DLD1 (cell line): ENCODE results near the gene SPON1.
"Not testable (repeated sequence)": the region's sequence is repeated elsewhere in the genome, so short reads cannot be mapped to it uniquely, and the experiment has no call there.

ENCODE experiments used
- in situ Hi-C: cut with HindIII; loops from 2 replicates; pipeline ENCODE4 v1.10.0; 2017; ENCODE audit warnings: low sequenced_read_pairs

Gene SPON1

DNA sequence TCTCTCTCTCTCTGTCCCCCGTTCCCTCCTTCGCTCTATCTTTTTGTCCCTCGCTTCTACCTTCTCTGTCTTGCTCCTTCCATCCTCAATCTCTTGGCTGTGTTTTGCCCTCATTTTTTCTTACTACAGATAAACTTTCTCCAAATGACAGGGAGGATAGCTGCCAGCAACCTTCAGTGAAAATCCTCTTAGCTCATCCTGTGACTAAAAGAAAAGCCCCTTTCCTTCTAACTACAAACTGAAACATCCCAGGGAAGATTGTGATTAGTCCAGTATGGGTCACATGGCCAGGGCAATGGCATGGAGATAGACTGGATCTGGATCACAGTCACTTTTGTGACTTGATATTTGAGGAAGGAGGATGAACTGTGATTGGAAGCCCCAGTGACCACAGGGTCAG, 10.4 kb downstream of the SPON1 start:
- in situ Hi-C loops, result no loop called here

DNA sequence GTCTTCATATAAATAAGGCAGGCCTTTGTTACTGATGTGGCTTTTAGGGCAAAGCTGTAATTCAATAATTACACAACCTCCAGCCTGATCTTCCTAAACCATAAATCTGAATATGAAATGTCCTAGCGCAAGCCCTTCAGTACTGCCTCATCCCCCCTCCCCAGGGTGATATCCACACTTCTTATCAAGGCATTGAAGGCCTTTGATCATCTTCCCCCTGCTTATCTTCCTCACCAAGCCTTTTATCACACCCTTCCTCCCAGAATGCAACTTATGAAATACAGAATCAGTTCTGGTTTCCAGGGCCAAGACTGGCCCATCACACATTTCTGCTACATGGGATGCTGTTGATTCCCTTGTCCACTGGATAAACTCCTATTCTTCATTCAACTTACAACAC, 12.1 kb downstream of the SPON1 start:
- in situ Hi-C loops, result no loop called here

DNA sequence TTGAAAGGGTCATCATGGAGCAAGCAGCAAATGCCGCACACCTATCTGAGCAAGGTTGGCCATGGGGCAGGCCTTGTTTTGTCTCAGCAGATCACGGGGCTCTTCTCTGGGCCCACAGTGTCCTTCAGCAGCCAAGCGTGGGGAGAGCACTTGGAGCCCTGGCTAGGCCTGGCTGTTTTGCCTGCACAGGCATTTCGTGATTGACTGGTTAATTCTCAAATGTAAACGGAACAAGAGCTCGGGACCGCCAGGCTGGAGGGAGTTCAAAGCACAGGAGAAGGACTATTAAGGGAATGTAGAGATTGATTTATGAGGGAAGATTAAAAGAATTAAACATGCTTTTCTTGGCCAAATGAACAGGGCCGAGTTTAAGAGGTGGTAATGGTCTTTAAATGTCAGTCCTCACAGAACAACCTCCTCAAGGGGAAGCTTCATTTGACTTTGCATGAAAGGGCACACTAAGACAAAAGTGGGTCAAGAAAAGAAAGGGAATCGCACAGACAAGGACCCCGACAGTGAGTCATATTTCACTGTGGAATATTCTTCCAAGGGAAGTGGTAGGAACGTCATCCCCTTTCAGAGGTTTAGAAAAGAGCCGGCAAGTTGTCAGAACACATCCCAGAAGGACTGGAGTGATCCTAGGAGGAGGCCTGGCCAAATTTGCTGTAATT, 20.7 kb downstream of the SPON1 start:
- in situ Hi-C loops, result no loop called here

DNA sequence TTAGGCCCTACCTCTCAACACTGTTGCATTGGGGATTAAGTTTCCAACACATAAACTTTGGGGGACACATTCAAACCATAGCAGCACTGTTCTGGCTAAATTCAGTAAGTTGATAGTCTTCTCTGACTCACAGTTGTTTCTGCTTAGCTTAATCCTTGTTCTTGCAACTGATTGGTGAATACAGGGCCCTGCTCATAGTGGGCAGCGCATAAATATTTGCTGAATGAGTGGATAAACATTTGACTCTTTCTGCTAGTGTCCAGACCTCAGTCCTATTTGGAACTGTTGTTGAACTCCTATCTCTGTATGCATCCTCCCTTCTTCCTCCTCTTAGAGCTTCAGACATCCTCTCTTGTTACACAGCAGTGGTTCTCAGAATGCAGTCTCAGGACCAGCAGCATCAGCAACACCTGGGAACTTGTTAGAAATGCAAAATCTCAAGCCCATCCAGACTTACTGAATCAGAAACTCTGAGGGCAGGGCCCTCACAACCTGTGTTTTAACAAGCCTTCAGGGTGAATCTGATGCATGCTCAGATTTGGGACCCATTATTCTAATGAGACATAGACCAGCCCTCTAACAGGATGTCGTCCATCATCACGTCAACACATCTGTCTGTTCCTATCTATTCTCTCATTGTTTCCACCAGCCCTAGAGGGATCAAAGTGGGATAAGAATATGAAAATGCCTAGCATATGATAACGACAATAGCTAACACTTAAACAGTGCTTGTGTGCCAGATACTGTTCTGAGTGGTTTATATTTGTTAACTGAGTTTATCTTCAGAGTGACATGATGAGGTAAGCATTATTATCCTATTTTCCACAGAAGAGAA, 22.3 kb downstream of the SPON1 start:
- in situ Hi-C loops, result no loop called here

DNA sequence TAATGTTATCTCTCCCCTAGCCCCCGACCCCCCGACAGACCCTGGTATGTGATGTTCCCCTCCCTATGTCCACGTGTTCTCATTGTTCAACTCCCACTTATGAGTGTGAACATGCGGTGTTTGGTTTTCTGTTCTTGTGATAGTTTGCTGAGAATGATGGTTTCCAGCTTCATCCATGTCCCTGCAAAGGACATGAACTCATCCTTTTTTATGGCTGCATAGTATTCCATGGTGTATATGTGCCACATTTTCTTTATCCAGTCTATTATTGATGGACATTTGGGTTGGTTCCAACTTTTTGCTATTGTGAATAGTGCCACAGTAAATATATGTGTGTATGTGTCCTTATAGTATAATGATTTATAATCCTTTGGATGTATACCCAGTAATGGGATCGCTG, 24.2 kb downstream of the SPON1 start:
- in situ Hi-C loops, result not testable (repeated sequence)

DNA sequence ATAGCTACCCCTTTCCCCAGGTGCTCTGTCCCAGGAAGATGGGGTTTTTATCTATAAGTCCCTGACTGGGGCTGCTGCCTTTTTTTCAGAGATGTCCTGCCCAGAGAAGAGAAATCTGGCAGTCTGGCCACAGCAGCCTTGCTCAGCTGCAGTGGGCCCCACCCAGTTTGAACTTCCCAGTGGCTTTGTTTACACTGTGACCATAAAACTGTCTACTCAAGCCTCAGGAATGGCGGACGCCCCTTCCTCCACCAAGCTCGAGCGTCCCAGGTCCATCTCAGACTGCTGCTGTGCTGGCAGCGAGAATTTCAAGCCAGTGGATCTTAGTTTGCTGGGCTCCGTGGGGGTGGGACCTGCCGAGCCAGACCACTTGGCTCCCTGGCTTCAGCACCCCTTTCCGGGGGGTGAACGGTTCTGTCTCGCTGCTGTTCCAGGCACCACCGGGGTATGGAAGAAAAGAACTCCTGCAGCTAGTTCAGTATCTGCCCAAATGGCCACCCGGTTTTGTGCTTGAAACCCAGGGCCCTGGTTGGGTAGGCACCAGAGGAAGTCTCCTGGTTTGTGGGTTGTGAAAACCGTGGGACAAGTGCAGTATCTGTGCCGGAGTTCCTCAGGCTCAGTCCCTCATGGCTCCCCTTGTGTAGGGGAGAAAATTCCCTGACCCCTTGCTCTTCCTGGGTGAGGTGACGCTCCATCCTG, 29.8 kb downstream of the SPON1 start:
- in situ Hi-C loops, result not testable (repeated sequence)

DNA sequence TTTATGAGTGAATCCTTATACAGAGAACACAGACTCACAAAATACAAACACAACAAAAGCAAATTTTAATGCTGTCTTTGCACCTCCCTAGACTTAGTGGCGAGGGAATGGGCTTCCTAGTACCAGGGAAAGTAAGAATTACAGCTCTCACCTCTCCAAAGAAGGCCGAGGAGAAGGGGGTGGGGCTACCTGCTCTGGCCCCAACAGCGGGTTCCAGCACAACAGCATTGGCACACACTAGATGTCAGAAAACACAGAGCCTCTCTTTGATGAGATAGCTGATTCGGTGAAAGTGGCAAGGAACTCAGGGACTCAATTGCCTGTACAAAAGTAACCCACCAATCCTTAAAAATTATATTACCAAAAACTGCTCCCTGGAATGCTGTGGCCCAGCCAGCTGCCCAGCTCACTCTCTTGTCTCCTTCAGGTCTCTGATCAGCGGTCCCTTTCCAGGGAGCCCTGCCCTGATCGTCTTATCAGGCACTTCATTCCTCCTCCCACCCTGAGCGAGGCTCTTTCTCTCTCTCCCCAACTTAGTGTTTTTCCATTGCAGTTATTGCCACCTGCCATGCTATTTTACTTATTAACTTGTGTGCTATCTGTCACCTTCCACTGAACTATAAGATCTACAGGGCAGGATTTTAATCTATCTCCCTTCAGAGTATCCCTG, 30.7 kb downstream of the SPON1 start:
- in situ Hi-C loops, result no loop called here

DNA sequence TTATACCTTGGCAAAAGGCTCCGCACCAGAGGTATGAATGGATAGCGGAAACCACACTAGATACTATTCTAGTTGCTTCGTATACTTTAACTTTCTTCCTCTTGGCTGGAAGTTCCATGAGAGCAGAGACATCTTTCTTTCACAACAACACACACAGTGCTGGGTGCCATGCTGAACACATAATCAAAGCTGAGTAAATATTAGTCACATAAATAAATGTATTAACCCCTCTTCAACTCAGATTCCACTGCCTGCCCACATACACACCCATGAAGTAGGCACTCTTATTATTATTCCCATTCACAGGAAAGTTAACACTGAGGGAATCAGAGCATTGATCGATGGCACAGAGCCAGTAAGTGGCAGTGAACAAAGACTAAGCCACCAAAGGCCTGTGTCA, 35.4 kb downstream of the SPON1 start:
- in situ Hi-C loops, result no loop called here

DNA sequence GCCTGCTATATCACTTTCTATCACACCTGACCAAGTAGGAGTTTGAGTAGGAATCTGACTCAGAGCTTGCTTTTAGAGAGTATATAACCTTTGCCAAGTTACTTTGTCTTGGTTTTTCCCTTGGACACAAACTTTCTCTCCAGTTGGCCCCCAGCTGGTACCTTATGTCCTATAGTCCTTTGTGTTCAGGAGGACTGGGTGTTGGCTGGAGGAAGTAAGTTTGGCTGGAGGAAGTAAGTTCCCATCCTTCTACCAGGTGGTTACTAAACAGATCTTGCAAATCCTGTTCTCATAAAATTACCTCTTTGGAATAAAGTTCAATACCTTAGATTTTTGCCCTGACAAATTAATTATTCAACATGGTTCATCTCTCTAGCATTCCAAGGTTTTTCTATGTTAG, 37.2 kb downstream of the SPON1 start:
- in situ Hi-C loops, result no loop called here

DNA sequence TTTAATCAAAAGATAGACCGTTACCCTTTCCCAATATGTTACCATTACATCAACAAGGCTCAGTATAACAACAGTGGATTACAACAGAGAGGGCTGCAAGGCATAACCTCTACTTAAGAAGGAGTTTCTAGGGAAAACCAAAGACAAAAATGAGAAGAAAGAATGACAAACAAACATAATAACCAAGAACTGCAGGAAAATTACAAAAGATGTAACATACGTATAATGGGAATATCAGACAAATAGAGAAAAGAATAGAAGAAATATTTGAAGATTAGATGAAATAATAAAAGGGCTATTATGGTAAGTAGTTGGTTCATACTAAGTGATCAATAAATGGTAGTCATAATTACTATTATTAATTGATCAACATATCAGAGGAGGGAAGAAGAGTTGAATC, 39.1 kb downstream of the SPON1 start:
- in situ Hi-C loops, result no loop called here

DNA sequence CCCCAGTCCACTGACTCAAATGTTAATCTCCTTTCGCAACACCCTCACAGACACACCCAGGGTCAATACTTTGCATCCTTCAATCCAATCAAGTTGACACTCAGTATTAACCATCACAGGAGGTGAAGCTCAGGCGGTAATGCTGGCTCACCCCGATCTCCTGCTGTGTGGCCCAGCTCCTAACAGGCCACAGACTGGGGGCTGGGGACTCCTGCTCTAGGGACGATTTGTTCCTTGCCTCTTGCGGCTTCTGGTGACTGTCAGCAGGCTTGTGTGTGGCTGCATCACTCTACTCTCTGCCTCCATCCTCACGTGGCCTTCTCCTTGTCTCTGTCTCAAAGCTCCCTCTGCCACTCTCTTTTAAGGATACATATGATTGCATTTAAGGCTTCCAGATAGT, 45.0 kb downstream of the SPON1 start:
- in situ Hi-C loops, result no loop called here

DNA sequence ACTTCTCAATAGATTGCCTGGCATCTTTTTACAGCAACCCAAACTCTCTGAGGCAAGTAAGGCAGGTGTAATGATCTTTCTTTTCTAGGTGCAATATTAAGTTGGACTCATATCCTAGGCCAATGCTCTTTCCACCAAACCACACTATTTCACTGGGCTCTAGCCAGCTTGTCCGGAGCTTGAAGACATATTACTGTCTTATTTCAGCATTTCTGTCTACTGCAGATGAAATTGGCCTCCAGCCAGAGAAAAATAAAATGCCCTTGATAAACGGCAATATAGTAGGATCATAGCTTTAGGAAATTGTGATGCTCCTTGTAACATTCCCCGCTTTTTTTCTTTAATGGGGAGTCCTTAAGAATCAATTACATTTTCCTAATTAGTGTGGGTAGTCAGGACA, 48.1 kb downstream of the SPON1 start:
- in situ Hi-C loops, result no loop called here

DNA sequence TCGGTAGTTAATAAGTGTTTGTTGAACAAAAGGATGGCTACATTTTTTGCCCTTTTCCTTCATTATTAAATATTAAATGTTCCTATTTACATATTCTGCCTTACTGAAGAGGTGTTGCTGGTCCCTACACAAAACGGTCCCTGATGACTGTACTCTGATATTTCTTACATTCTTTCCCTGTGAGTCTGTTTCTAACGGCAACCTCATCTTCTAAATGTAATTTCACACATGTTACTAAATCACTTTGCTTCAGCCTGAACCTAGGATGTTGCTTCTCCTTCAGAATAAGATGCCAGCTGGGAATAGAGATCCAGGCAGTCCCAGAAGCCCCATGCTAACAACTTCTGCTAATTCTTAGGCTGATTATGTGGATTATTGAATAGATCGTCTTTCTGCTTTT, 50.3 kb downstream of the SPON1 start:
- in situ Hi-C loops, result no loop called here

DNA sequence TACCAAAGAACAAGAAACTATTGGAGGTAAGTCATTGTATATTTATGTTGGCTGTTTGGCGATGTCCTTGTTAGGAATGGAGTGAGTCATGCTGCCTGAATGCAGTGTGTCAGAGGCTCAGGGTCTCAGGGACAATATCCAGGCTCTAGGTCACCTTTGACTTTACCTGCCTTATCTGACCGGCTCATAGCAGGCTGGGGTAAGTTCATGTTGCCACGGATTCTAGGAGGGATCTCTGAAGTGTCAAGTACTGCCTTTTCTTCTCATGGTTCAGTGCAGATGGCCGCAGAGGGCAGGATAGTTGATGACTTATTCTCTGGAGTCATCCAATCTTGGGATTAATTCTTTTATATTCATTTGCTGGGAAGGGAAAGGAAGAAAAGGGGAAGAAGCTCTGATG, 53.2 kb downstream of the SPON1 start:
- in situ Hi-C loops, result no loop called here

DNA sequence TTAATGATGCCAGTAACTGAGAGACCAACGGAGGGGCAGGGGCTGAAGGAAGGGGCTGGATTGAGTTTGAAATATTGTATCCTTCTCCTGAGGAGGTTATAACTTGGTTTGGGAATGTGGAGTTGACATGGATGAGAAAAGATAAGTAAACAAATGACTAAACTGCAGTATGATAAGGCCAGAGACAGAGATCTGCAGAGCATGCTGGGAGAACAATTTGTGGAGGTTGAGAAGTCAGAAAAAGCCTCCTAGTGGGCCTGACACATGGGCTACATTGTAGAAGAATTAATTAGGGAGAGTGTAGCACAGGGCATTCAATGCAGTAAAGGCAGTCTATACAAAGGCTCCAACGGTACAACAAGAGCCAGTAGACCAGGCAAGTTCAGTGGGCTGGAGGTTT, 55.9 kb downstream of the SPON1 start:
- in situ Hi-C loops, result no loop called here

DNA sequence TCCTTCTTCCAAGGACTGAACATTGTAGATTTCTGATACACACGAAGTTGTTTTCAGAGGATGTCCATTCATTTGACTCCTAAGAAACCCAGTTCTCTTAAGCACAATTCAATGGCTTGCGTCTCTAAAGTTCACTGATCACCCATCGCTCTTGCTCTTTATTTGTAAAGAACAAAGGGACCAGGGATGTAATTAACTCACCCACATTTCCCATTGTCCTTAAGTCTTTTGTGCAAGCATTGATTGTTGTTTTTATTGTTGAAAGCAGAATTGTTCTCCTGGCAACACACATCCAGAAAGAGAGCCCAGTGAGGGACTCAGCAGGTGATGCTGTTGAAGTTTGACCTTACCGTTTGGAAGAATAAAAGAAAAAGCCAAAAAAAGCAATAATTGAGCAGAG, 59.2 kb downstream of the SPON1 start:
- in situ Hi-C loops, result no loop called here

DNA sequence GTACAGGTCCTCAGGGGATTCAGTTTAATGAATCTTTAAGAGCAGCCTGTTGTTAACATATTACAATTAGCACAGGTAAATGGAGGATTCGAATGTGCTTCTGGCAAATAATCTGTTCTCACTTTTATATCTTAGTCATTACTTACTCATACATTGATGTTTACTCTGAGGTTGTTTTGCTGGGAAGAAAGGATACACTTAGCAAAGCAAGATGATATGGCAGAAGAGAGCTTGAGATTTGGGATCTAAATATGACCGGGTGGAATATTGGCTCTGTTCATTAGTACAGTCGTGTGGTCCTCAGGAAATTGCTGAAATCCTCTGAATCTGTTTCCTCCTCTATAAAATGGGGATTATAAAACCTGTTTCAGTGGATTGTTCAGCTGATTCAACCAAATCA, 59.7 kb downstream of the SPON1 start:
- in situ Hi-C loops, result no loop called here

DNA sequence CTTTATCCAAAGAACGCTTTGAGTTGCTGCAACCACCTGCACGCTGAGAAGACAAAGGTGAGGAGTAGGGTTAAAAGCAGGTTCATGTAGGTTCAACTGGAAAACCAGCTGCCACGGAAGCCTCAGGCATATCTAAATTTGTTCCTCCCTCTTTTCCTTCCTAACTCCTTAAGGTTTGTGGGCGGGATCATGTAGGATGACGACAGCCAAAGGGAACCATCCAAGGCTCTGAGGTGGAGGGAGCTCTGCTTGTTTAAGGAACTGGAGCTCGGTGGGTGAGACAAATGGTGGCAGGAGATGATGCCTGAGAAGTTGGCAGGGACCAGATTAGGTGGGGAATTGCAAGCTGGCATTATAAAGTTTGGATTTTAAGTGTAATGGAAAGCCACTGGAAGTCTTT, 60.3 kb downstream of the SPON1 start:
- in situ Hi-C loops, result no loop called here

DNA sequence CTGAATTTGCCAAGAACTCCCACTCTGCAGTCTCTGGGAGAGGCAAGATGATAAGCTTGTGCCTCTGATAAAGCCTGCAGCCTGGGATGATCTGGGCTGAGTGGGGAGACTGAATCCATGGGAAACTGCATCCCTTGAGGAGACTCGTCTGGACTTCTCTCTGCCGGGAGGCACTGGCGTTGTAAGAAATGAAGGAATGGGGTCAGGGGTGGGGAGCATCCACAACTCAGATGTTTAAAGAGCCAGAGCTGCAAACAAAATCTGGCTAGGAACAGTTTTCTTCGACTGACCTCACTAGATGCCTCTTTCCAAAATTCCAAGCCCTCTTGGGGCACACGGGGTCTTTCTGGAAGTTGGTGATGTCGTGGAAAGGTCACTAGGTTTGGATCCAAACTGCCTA, 64.4 kb downstream of the SPON1 start:
- in situ Hi-C loops, result no loop called here

DNA sequence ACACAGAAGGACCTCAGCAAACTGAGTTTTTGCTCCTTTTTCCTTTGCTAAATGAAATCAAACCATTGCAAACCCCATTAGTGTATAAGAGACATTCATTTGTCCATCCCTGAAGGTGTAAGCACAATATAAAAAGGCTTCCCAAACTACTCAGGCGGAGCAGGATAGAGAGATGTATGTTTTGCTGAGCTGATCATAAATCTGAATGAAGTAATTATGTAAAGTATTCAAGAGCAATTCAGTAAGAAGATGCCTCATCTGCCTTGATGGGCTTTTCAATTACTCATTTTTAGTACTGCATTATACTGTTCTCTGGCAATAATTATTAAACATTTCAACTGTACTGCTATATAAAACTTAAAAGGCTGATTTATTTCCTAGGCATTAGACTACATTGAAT, 65.0 kb downstream of the SPON1 start:
- in situ Hi-C loops, result no loop called here

DNA sequence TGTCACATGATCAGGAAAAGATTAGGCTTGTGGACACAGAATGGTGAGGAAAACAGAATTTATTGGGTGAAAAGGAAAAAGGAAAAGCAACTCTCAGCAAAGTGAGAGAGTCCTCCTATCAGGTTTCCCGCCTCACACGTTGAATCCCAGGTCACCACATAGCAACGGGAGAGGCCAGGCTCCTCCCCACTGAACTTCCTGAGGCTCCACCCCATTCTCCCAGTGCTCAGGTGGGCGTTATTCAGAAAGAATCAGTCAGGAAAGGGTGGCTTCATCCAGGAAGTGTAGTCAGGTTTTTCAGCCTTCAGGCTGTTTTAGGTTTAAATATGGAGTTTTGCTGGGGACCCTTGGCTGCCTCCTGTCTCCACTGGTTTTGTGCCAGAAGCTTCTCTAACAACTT, 66.9 kb downstream of the SPON1 start:
- in situ Hi-C loops, result no loop called here
